Activated T-cell treated with anti-CD3 and anti-CD28 coated beads for 1 hour (primary cell): Measurements from ENCODE around the gene DPY19L2.
"Not testable (repeated sequence)": the region's sequence is repeated elsewhere in the genome, so short reads cannot be mapped to it uniquely, and the experiment has no call there.

Experiments
- DNase-seq: peaks from one replicate; pipeline ENCODE4 v3.0.0-alpha.2; 2020; ENCODE audit warnings: low read depth

Gene DPY19L2

GRCh38 chr12:63668028-63668799 is at the start of gene DPY19L2:
Gene DPY19L2, minus strand, starts transcription at chr12:63668493. Its CDS starts 100 bp downstream, at chr12:63668393.
- DNase-seq: no peak

- not testable (repeated sequence) for DNase-seq
Measured at GRCh38 chr12:63716891-63717290, 48.6 kb upstream of the DPY19L2 start.

GRCh38 chr12:63715107-63715625 is 46.9 kb upstream of the DPY19L2 start:
- DNase-seq: not testable (repeated sequence)

- DNase-seq: not testable (repeated sequence)
Measured at GRCh38 chr12:63714409-63714808, 46.1 kb upstream of the DPY19L2 start.

GRCh38 chr12:63713681-63714075 is 45.4 kb upstream of the DPY19L2 start:
- DNase-seq: not testable (repeated sequence)

- not testable (repeated sequence) for DNase-seq
Measured at GRCh38 chr12:63712979-63713680, 44.8 kb upstream of the DPY19L2 start.

GRCh38 chr12:63712376-63712974 is 44.2 kb upstream of the DPY19L2 start:
- not testable (repeated sequence) for DNase-seq

GRCh38 chr12:63711339-63711738 is 43.0 kb upstream of the DPY19L2 start:
- not testable (repeated sequence) for DNase-seq

- no peak for DNase-seq
Measured at GRCh38 chr12:63706336-63706735, 38.0 kb upstream of the DPY19L2 start.

- DNase-seq: not testable (repeated sequence)
Measured at GRCh38 chr12:63699678-63700382, 31.5 kb upstream of the DPY19L2 start.

- not testable (repeated sequence) for DNase-seq
Measured at GRCh38 chr12:63699011-63699410, 30.7 kb upstream of the DPY19L2 start.

GRCh38 chr12:63690837-63691236 is 22.5 kb upstream of the DPY19L2 start:
- DNase-seq: not testable (repeated sequence)

GRCh38 chr12:63689141-63689540 is 20.8 kb upstream of the DPY19L2 start:
- DNase-seq: not testable (repeated sequence)

- DNase-seq: not testable (repeated sequence)
Measured at GRCh38 chr12:63686623-63687022, 18.3 kb upstream of the DPY19L2 start.

GRCh38 chr12:63685789-63686188 is 17.5 kb upstream of the DPY19L2 start:
- not testable (repeated sequence) for DNase-seq

GRCh38 chr12:63682617-63683016 is 14.3 kb upstream of the DPY19L2 start:
- DNase-seq: not testable (repeated sequence)

GRCh38 chr12:63680758-63681157 is 12.5 kb upstream of the DPY19L2 start:
- not testable (repeated sequence) for DNase-seq

- not testable (repeated sequence) for DNase-seq
Measured at GRCh38 chr12:63672550-63672949, 4.3 kb upstream of the DPY19L2 start.

- DNase-seq: not testable (repeated sequence)
Measured at GRCh38 chr12:63669936-63670335, 1.6 kb upstream of the DPY19L2 start.

GRCh38 chr12:63669427-63669826 is 1.1 kb upstream of the DPY19L2 start:
- DNase-seq: not testable (repeated sequence)

- DNase-seq: not testable (repeated sequence)
Measured at GRCh38 chr12:63668800-63669365, 590 bp upstream of the DPY19L2 start.
